ENCODE results near the gene KIF12.

Gene KIF12

GRCh38 chr9:114080195-114080772, 18.8 kb downstream of the KIF12 start:
- H2AFZ ChIP-seq (ENCODE audit: low read length), result no peak overlapping the region
- TF ChIP-seq EZH2 (IDR thresholded peaks at IDR 0.05; ENCODE audit: borderline replicate concordance, low read length), result no peak
- no peak for TF ChIP-seq CTCF (IDR thresholded peaks at IDR 0.05; ENCODE audit: low read length)
- no peaks in the 10 kb centered on the region for H3K9me3 ChIP-seq (ENCODE audit: low read length)
- no peaks in the 10 kb centered on the region for H4K20me1 ChIP-seq (ENCODE audit: insufficient read depth, low read length)
- no peak overlapping the region for H3K9ac ChIP-seq (ENCODE audit: low read length)
- H3K27ac ChIP-seq (ENCODE audit: low read depth, low read length, poor library complexity, severe bottlenecking), result no peak overlapping the region
- no peak overlapping the region for H3K4me2 ChIP-seq (ENCODE audit: low read length)
- no peaks in the 10 kb centered on the region for H3F3A ChIP-seq (ENCODE audit: insufficient read depth, low read length)
- no peaks in the 10 kb centered on the region for H3K36me3 ChIP-seq (ENCODE audit: insufficient read depth, low read length)
- no peak overlapping the region for H3K4me3 ChIP-seq (ENCODE audit: low read depth, low read length, poor library complexity, severe bottlenecking)
- H3K27me3 ChIP-seq (ENCODE audit: insufficient read depth, low read length), result no peaks in the 10 kb centered on the region
- H3K79me2 ChIP-seq (ENCODE audit: insufficient read depth, low read length), result no peaks in the 10 kb centered on the region
- H3K9me2 ChIP-seq (ENCODE audit: low read depth, low read length), result no peaks in the 10 kb centered on the region
- H3K4me1 ChIP-seq (ENCODE audit: insufficient read depth, low read length, severe bottlenecking), result no peaks in the 10 kb centered on the region

GRCh38 chr9:114078781-114079156, 20.3 kb downstream of the KIF12 start:
- Histone ChIP-seq H3K27me3 (ENCODE audit: insufficient read depth, low read length) (no peaks in the 10 kb centered on the region), H2AFZ (ENCODE audit: low read length) (no peak overlapping the region), H3K4me1 (ENCODE audit: insufficient read depth, low read length, severe bottlenecking) (no peaks in the 10 kb centered on the region), H3K79me2 (ENCODE audit: insufficient read depth, low read length) (no peaks in the 10 kb centered on the region), H3K9me2 (ENCODE audit: low read depth, low read length) (no peaks in the 10 kb centered on the region), H3F3A (ENCODE audit: insufficient read depth, low read length) (no peaks in the 10 kb centered on the region), H4K20me1 (ENCODE audit: insufficient read depth, low read length) (no peaks in the 10 kb centered on the region), H3K9me3 (ENCODE audit: low read length) (no peaks in the 10 kb centered on the region), H3K4me3 (ENCODE audit: low read depth, low read length, poor library complexity, severe bottlenecking) (no peak overlapping the region), H3K4me2 (ENCODE audit: low read length) (no peak overlapping the region), H3K9ac (ENCODE audit: low read length) (no peak overlapping the region), H3K27ac (ENCODE audit: low read depth, low read length, poor library complexity, severe bottlenecking) (no peak overlapping the region), H3K36me3 (ENCODE audit: insufficient read depth, low read length) (no peaks in the 10 kb centered on the region)
- TF ChIP-seq CTCF (IDR thresholded peaks at IDR 0.05; ENCODE audit: low read length) (no peak), EZH2 (IDR thresholded peaks at IDR 0.05; ENCODE audit: borderline replicate concordance, low read length) (no peak)

GRCh38 chr9:114078021-114078780, 20.9 kb downstream of the KIF12 start, which contains the start of gene AMBP:
TSS of gene AMBP (minus strand) at chr9:114078300. CDS start at chr9:114078209, 91 bp downstream.
- Histone ChIP-seq H4K20me1 (ENCODE audit: insufficient read depth, low read length) (no peaks in the 10 kb centered on the region), H2AFZ (ENCODE audit: low read length) (no peak within 1 kb of the TSS), H3K4me1 (ENCODE audit: insufficient read depth, low read length, severe bottlenecking) (no peaks in the 10 kb centered on the region), H3K9me2 (ENCODE audit: low read depth, low read length) (no peaks in the 10 kb centered on the region), H3K9ac (ENCODE audit: low read length) (no peak within 1 kb of the TSS), H3F3A (ENCODE audit: insufficient read depth, low read length) (no peaks in the 10 kb centered on the region), H3K79me2 (ENCODE audit: insufficient read depth, low read length) (no peaks in the 10 kb centered on the region), H3K9me3 (ENCODE audit: low read length) (no peaks in the 10 kb centered on the region), H3K4me3 (ENCODE audit: low read depth, low read length, poor library complexity, severe bottlenecking) (no peak within 1 kb of the TSS), H3K27ac (ENCODE audit: low read depth, low read length, poor library complexity, severe bottlenecking) (no peak within 1 kb of the TSS), H3K4me2 (ENCODE audit: low read length) (no peak within 1 kb of the TSS), H3K27me3 (ENCODE audit: insufficient read depth, low read length) (no peaks in the 10 kb centered on the region), H3K36me3 (ENCODE audit: insufficient read depth, low read length) (no peaks in the 10 kb centered on the region)
- no peak for TF ChIP-seq EZH2 (IDR thresholded peaks at IDR 0.05; ENCODE audit: borderline replicate concordance, low read length)
- no peak for TF ChIP-seq CTCF (IDR thresholded peaks at IDR 0.05; ENCODE audit: low read length)
